Uterus (tissue), 4 donors: ENCODE results near the gene ATP6V1A. TPM values are rescaled to one million over a fixed set of nuclear protein-coding genes. Genes with fewer than 3 reads are reported as not detected.

Source experiments
- DNase-seq, 2 donors: peaks; one replicate each; pipeline ENCODE4 v3.0.0-alpha.2; 2019 to 2020
- H3K27ac ChIP-seq, 2 donors: fragments of 200-600 bp; sonication (generic); 1 replicate in 1 of 2; 2 replicates in 1 of 2; pipeline ENCODE4 v1.5.1; 2016 to 2018
- H3K27me3 ChIP-seq, 2 donors: fragments of 200-600 bp; sonication (generic); one replicate each; pipeline ENCODE4 v1.5.1; 2018 to 2019; ENCODE audit warnings: control low read depth in 1 of 2
- H3K36me3 ChIP-seq, 2 donors: fragments of 200-600 bp; sonication (generic); one replicate each; pipeline ENCODE4 v1.5.1; 2019; ENCODE audit warnings: control low read depth in 1 of 2
- H3K4me1 ChIP-seq, 2 donors: fragments of 200-600 bp; sonication (generic); one replicate each; pipeline ENCODE4 v1.5.1; 2018 to 2019; ENCODE audit warnings: control low read depth in 1 of 2
- H3K4me3 ChIP-seq, 2 donors: fragments of 200-600 bp; sonication (generic); 1 replicate in 1 of 2; 2 replicates in 1 of 2; pipeline ENCODE4 v1.5.1; 2018 to 2019; ENCODE audit warnings: mild to moderate bottlenecking in 1 of 2
- H3K9me3 ChIP-seq, 2 donors: fragments of 200-600 bp; sonication (generic); one replicate each; pipeline ENCODE4 v1.5.1; 2019; ENCODE audit warnings: control low read depth in 1 of 2
- POLR2A ChIP-seq, 2 donors: fragments of 450-650 bp; IDR thresholded peaks; one replicate each; pipeline ENCODE4 v1.6.1; 2016; ENCODE audit warnings: antibody characterized with exemption in 2 of 2, mild to moderate bottlenecking in 1 of 2, moderate library complexity in 1 of 2
- intact Hi-C: fragments of 100-400 bp; cut with DNase I; formaldehyde crosslinking; loops from one replicate; pipeline ENCODE4 v1.15.1; 2023; ENCODE audit warnings: low total_unique reads
- total RNA-seq, 4 donors: library from RNA; depleted of rRNA in 3 of 4; stranded (reverse); fragments of >200 nt in 3 of 4; gene quantifications; one replicate each; pipeline versions ENCODE4 v1.1.0 to v1.2.4, GENCODE V29; 2014 to 2023
- TF ChIP-seq, protein P1 (sequence below), 4 experiments: fragments of 200-600 bp in 2 of 4; fragments of 450-650 bp in 2 of 4; sonication (generic) in 2 of 4; IDR thresholded peaks; one replicate each; pipeline ENCODE4 v1.5.1; 2016 to 2019; ENCODE audit warnings: antibody characterized with exemption in 4 of 4, mild to moderate bottlenecking in 2 of 4, moderate library complexity in 1 of 4
- donor health status: DM: yes; HTN: yes; CAD: no.

Gene ATP6V1A
- total RNA-seq, 4 donors from 2014 or later: 11.5 to 81.8 (median 39.7) TPM

- H3K27ac ChIP-seq: peak overlapping the region in 1 of 2 donors; percentile 53
- intact Hi-C loops: no loop called here
- H3K9me3 ChIP-seq: no peaks in the 10 kb centered on the region
- no peak for DNase-seq
- H3K27me3 ChIP-seq: no peaks in the 10 kb centered on the region
- no peak overlapping the region for H3K4me3 ChIP-seq
- H3K4me1 ChIP-seq: no peaks in the 10 kb centered on the region
- no peaks in the 10 kb centered on the region for H3K36me3 ChIP-seq
- no peak for TF ChIP-seq POLR2A (IDR thresholded peaks at IDR 0.05)
- TF ChIP-seq, protein P1, sequence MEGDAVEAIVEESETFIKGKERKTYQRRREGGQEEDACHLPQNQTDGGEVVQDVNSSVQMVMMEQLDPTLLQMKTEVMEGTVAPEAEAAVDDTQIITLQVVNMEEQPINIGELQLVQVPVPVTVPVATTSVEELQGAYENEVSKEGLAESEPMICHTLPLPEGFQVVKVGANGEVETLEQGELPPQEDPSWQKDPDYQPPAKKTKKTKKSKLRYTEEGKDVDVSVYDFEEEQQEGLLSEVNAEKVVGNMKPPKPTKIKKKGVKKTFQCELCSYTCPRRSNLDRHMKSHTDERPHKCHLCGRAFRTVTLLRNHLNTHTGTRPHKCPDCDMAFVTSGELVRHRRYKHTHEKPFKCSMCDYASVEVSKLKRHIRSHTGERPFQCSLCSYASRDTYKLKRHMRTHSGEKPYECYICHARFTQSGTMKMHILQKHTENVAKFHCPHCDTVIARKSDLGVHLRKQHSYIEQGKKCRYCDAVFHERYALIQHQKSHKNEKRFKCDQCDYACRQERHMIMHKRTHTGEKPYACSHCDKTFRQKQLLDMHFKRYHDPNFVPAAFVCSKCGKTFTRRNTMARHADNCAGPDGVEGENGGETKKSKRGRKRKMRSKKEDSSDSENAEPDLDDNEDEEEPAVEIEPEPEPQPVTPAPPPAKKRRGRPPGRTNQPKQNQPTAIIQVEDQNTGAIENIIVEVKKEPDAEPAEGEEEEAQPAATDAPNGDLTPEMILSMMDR (IDR thresholded peaks at IDR 0.05): no peak
Measured at GRCh38 chr3:113754494-113755159, 7.8 kb downstream of the ATP6V1A start.

DNA sequence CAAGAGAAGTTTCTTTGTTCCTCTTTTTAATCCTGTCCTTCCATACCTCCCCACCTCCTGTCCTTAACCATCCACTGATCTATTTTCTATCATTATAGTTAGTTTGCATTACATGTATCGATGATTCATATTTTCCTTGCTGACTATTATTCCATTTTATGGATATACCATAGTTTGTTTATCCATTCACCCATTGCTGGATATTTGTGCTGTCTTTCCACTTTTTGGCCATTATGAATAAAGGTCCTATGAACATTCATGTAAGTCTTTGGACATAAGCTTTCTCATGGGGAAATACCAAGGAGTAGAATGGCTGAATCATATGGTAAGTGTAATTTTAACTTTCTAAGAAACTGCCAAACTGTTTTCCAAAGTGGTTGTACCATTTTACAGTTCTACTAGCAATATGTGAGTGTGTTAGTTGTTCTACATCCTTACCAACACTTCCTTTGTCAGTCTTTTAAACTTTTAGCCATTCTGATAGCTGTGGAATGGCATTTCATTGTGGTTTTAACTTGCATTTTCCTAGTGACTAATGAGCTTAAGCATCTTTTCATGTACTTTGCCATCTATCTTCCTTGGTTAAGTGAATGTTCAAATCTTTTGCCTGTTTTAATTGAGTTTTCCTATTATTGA is 11.7 kb downstream of the ATP6V1A start:
- intact Hi-C loops: no loop called here
- Histone ChIP-seq H3K27ac (no peak overlapping the region), H3K9me3 (no peaks in the 10 kb centered on the region), H3K4me1 (no peaks in the 10 kb centered on the region), H3K27me3 (no peaks in the 10 kb centered on the region), H3K36me3 (no peaks in the 10 kb centered on the region), H3K4me3 (no peak overlapping the region)
- no peak for TF ChIP-seq POLR2A (IDR thresholded peaks at IDR 0.05)
- TF ChIP-seq, protein P1 (IDR thresholded peaks at IDR 0.05): no peak
- DNase-seq: no peak

DNA sequence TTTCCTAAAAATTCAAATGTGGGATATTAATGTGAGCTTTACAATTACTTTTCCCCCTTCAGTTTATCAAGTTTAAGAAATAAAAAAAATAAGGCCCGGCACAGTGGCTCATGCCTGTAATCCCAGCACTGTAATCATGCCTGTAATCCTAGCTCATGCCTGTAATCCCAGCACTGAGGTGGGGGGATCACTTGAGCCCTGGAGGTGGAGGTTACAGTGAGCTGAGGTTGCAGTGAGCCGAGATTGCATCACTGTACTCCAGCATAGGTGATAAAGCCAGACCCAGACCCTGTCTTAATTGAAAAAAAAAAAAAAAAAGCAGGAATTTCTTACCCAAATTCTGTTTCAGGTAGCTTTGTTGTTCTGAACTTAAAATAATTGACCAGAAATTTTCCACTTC is 17.9 kb downstream of the ATP6V1A start:
- H3K4me3 ChIP-seq: no peak overlapping the region
- H3K36me3 ChIP-seq: no peaks in the 10 kb centered on the region
- no peak for DNase-seq
- TF ChIP-seq POLR2A (IDR thresholded peaks at IDR 0.05): no peak
- TF ChIP-seq, protein P1 (IDR thresholded peaks at IDR 0.05): no peak
- no peaks in the 10 kb centered on the region for H3K9me3 ChIP-seq
- H3K4me1 ChIP-seq: no peaks in the 10 kb centered on the region
- no peaks in the 10 kb centered on the region for H3K27me3 ChIP-seq
- H3K27ac ChIP-seq: no peak overlapping the region
- intact Hi-C loops: no loop called here

DNA sequence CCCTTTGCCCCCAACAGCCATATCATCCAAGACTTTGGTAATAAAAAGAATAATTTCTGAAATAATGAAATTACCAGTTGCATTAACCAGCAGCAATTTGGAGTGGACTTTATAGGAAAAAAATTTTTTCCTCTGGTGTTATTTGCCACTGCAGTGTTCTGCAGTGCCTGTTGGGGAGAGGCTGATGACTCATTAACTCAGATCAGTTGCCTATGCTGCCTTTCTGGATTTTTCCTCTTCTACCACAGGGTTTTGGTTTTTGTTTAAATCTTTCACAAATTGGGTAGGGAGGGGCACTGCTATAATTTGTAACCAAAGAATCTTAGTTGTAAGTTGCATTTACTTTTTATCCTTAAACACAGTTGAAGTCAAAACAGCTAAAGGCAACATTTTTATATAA is 22.7 kb downstream of the ATP6V1A start:
- Histone ChIP-seq H3K4me1 (no peaks in the 10 kb centered on the region), H3K27me3 (no peaks in the 10 kb centered on the region), H3K36me3 (no peaks in the 10 kb centered on the region), H3K9me3 (no peaks in the 10 kb centered on the region), H3K27ac (no peak overlapping the region), H3K4me3 (no peak overlapping the region)
- DNase-seq: no peak
- TF ChIP-seq, protein P1 (IDR thresholded peaks at IDR 0.05): no peak
- intact Hi-C loops: no loop called here

DNA sequence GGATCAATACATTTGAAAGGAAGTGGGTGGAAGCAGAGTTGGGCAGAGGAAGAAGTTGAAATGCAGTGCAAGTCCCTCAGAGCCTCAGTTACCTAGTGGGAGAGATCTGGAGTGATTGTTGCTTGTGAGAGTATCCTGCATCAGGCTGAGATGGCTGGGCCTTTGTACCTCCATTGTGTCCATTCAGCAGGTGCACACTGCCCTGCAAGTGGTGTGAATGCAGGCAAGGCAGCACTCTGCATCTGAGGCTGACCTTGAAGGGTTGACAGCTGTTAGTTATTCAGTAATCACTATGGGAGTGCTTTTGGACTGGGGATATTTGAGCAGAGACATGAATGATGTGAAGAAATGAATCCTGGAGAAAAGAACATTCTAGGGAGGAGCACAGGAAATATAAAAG is 25.2 kb downstream of the ATP6V1A start:
- intact Hi-C loops: no loop called here
- H3K27me3 ChIP-seq: no peaks in the 10 kb centered on the region
- TF ChIP-seq, protein P1 (IDR thresholded peaks at IDR 0.05): no peak
- no peak for TF ChIP-seq POLR2A (IDR thresholded peaks at IDR 0.05)
- DNase-seq: no peak
- H3K4me3 ChIP-seq: no peak overlapping the region
- no peaks in the 10 kb centered on the region for H3K9me3 ChIP-seq
- H3K27ac ChIP-seq: no peak overlapping the region
- no peaks in the 10 kb centered on the region for H3K4me1 ChIP-seq
- no peaks in the 10 kb centered on the region for H3K36me3 ChIP-seq
